Endothelial cell of umbilical vein (primary cell): ENCODE measurements around the gene IRF6. TPM values are rescaled to one million over a fixed set of nuclear protein-coding genes. Genes with fewer than 3 reads are reported as not detected.

Experiments used
- BruUV-seq: library from RNA; stranded (reverse); fragments of 400-500 nt; replicated peaks from 2 replicates; lab custom pipeline; 2021; lab: Mats Ljungman, UMichigan
- CTCF ChIA-PET: fragments of 300-600, 350-600 bp; sonication (Branson Sonifier 250); formaldehyde crosslinking; loops from one replicate; lab custom pipeline; 2021; ENCODE audit warnings: antibody characterized with exemption, inconsistent platforms; lab: Charles Lee
- POLR2A ChIA-PET: fragments of 300-600, 350-600 bp; sonication (Branson Sonifier 250); formaldehyde crosslinking; loops from one replicate; lab custom pipeline; 2021; ENCODE audit warnings: antibody characterized with exemption, inconsistent platforms; lab: Charles Lee
- DNase-seq: peaks from one replicate; pipeline ENCODE4 v3.0.0-alpha.2; 2011; ENCODE audit warnings: low read depth, low spot score
- FAIRE-seq: peaks from 2 replicates; lab custom pipeline; 2011; peaks lifted over from hg19 to GRCh38; lab: Jason Lieb, UNC
- H2AFZ ChIP-seq: 2 replicates; pipeline ENCODE4 v1.6.0; 2012; ENCODE audit warnings: low read depth, low read length, control low read depth, inconsistent platforms
- H3K27ac ChIP-seq: 2 replicates; pipeline ENCODE4 v1.5.1; 2011; ENCODE audit warnings: low read depth, mild to moderate bottlenecking, control low read depth, low read length, moderate library complexity; ENCODE audit not compliant: insufficient read depth
- H3K27me3 ChIP-seq, 2 experiments: 2 replicates each; pipeline versions ENCODE4 v1.6.0 to v1.6.1; 2011; ENCODE audit warnings: low read length in 2 of 2, mixed read lengths in 1 of 2; ENCODE audit not compliant: control insufficient read depth in 2 of 2, insufficient read depth in 2 of 2
- H3K36me3 ChIP-seq, 2 experiments: 2 replicates in 1 of 2; 3 replicates in 1 of 2; pipeline ENCODE4 v1.5.1; 2011; ENCODE audit warnings: low read length in 2 of 2, mild to moderate bottlenecking in 1 of 2, moderate library complexity in 1 of 2; ENCODE audit not compliant: control insufficient read depth in 2 of 2, insufficient read depth in 2 of 2; ENCODE audit errors: extremely low read depth in 1 of 2
- H3K4me1 ChIP-seq: 3 replicates; pipeline ENCODE4 v1.5.1; 2011; ENCODE audit warnings: mild to moderate bottlenecking, low read length; ENCODE audit not compliant: control insufficient read depth, insufficient read depth; ENCODE audit errors: extremely low read depth
- H3K4me2 ChIP-seq: 2 replicates; pipeline ENCODE4 v1.6.1; 2011; ENCODE audit warnings: low read length, control low read depth, mixed read lengths; ENCODE audit not compliant: insufficient read depth
- H3K4me3 ChIP-seq, 3 experiments: fragments of 200-600 bp in 1 of 3; sonication (generic), shearing (Covaris generic) in 1 of 3; replicated peaks in 1 of 3; 2 replicates each; pipeline ENCODE4 v1.5.1; 2011 to 2016; ENCODE audit warnings: control low read depth in 3 of 3, low read length in 3 of 3, mild to moderate bottlenecking in 2 of 3, inconsistent platforms in 1 of 3, low read depth in 1 of 3, moderate library complexity in 1 of 3; ENCODE audit not compliant: insufficient read depth in 1 of 3
- H3K79me2 ChIP-seq: 2 replicates; pipeline ENCODE4 v1.6.0; 2012; ENCODE audit warnings: low read length, inconsistent platforms; ENCODE audit not compliant: control insufficient read depth, insufficient read depth
- H3K9ac ChIP-seq: replicated peaks from 2 replicates; pipeline ENCODE3; 2011; ENCODE audit warnings: low read length, control low read depth; ENCODE audit not compliant: insufficient read depth; ENCODE audit errors: extremely low read depth
- H3K9me1 ChIP-seq: replicated peaks from 3 replicates; pipeline ENCODE4 v1.6.0; 2011; ENCODE audit warnings: mild to moderate bottlenecking, low read length; ENCODE audit not compliant: control insufficient read depth, insufficient read depth; ENCODE audit errors: extremely low read depth
- H3K9me3 ChIP-seq: replicated peaks from 2 replicates; pipeline ENCODE4 v1.5.1; 2012; ENCODE audit warnings: low read length, inconsistent platforms; ENCODE audit not compliant: control insufficient read depth, insufficient read depth
- H4K20me1 ChIP-seq: replicated peaks from 2 replicates; pipeline ENCODE3; 2011; ENCODE audit warnings: mild to moderate bottlenecking, low read length; ENCODE audit not compliant: control insufficient read depth, insufficient read depth; ENCODE audit errors: extremely low read depth
- CTCF ChIP-seq, 2 donors: IDR thresholded peaks; 1 replicate in 1 of 2; 2 replicates in 1 of 2; pipeline ENCODE4 v1.5.1; 2011; ENCODE audit warnings: low read length in 2 of 2, mild to moderate bottlenecking in 2 of 2, moderate library complexity in 2 of 2, control low read depth in 1 of 2, inconsistent platforms in 1 of 2, low read depth in 1 of 2; ENCODE audit not compliant: insufficient read depth in 1 of 2; ENCODE audit errors: extremely low read depth in 1 of 2
- EZH2 ChIP-seq: IDR thresholded peaks from 2 replicates; pipeline ENCODE4 v1.6.1; 2012; ENCODE audit warnings: borderline replicate concordance, low read depth, mild to moderate bottlenecking, moderate library complexity, low read length, inconsistent platforms; ENCODE audit not compliant: severe bottlenecking
- FOS ChIP-seq: IDR thresholded peaks from 2 replicates; pipeline ENCODE4 v1.6.1; 2011; ENCODE audit warnings: mild to moderate bottlenecking, low read length, moderate library complexity, borderline replicate concordance; ENCODE audit not compliant: insufficient read depth
- MYC ChIP-seq: IDR thresholded peaks from one replicate; pipeline ENCODE4 v1.6.1; 2011; ENCODE audit warnings: mild to moderate bottlenecking, low read depth, low read length
- POLR2A ChIP-seq: IDR thresholded peaks from 2 replicates; pipeline ENCODE4 v1.6.1; 2012; ENCODE audit warnings: low read depth, mild to moderate bottlenecking, control low read depth, low read length
- POLR2AphosphoS5 ChIP-seq: IDR thresholded peaks from 2 replicates; pipeline ENCODE4 v1.6.1; 2012; ENCODE audit warnings: low read depth, mild to moderate bottlenecking, control low read depth, low read length, moderate library complexity; ENCODE audit not compliant: insufficient read depth
- dilution Hi-C: fragments of 300-500 bp; cut with MboI; formaldehyde crosslinking; loops from one replicate; pipeline ENCODE4 v1.15.0; 2019; ENCODE audit warnings: low sequenced_read_pairs; ENCODE audit not compliant: extremely low pct_ligation_motif_present
- intact Hi-C: fragments of 100-400 bp; cut with micrococcal nuclease; formaldehyde crosslinking; loops from one replicate; pipeline ENCODE4 v1.10.0; 2022
- polyA plus RNA-seq, 4 experiments: library from polyadenylated mRNA; depleted of rRNA in 3 of 4; stranded (reverse) in 3 of 4; unstranded in 1 of 4; fragments of >200 nt; gene quantifications; 2 replicates each; pipeline versions ENCODE4 v1.2.1 to v1.2.3, GENCODE V29; 2011 to 2012; ENCODE audit warnings: missing spikeins in 1 of 4
- total RNA-seq: library from RNA; stranded (reverse); gene quantifications from 2 replicates; pipeline ENCODE4 v1.2.3, GENCODE V29; 2021

IRF6 gene
- total and polyA plus RNA-seq, 2 donors (not counting 3 experiments of a cell fraction or from before 2014, with no cell fraction given): 42.0 to 55.8 TPM

GRCh38 chr1:209849388-209849787 lies 43.4 kb upstream of the IRF6 start:
- no peak overlapping the region for H3K4me2 ChIP-seq
- no peak for TF ChIP-seq MYC
- no peak for TF ChIP-seq FOS
- TF ChIP-seq EZH2: no peak
- no peak for TF ChIP-seq CTCF (IDR thresholded peaks at IDR 0.05; ENCODE audit: extremely low read depth in 1 of 2, insufficient read depth in 1 of 2, low read depth in 1 of 2, low read length in 2 of 2)
- TF ChIP-seq POLR2A: no peak
- TF ChIP-seq POLR2AphosphoS5: no peak
- POLR2A ChIA-PET: no interaction called here

More at GRCh38 chr1:209849388-209849787, 43.4 kb upstream of the IRF6 start:
- dilution Hi-C loops (loop anchor here (25.0 kb wide), 1 partner anchor 513 kb away; no protein-coding TSS in a partner anchor), intact Hi-C loops (no loop called here)
- CTCF ChIA-PET: interaction anchor here (0.6 to 3.0 kb wide), 12 partner anchors 9 to 280 kb away, joined by 3 to 18 read pairs (median 4); no protein-coding TSS in a partner anchor
- no peak for DNase-seq
- no TSS peak for BruUV-seq
- Histone ChIP-seq H3K9me3 (no peaks in the 10 kb centered on the region), H3K4me3 (no peak overlapping the region), H3K27me3 (no peaks in the 10 kb centered on the region), H4K20me1 (no peaks in the 10 kb centered on the region), H3K36me3 (peaks cover 15 to 20% of the 10 kb centered on the region in 2 experiments), H3K79me2 (peaks cover 13% of the 10 kb centered on the region), H2AFZ (no peak overlapping the region), H3K9ac (no peak overlapping the region), H3K4me1 (no peaks in the 10 kb centered on the region), H3K9me1 (peaks cover 3% of the 10 kb centered on the region), H3K27ac (no peak overlapping the region)
- no peak for FAIRE-seq
